Measurements from ENCODE around the gene KIF5A. TPM values are rescaled to one million over a fixed set of nuclear protein-coding genes. Genes with fewer than 3 reads are reported as not detected.
A peak's percentile ranks its signal among the peaks of the same experiment; 100 is the strongest.

KIF5A gene
- total and polyA plus RNA-seq, 4 donors = 0.05 to 0.34 (median 0.14) TPM

GRCh38 chr12:57590479-57590863 lies 40.6 kb downstream of the KIF5A start:
- ATAC-seq (ENCODE audit: insufficient read depth, low FRiP score) (no peak), DNase-seq (no peak)
- H3K9ac ChIP-seq (ENCODE audit: insufficient read depth in 1 of 2, low read length in 2 of 2) = peak overlapping the region; percentile 37 to 62
- TF ChIP-seq CTCF (IDR thresholded peaks at IDR 0.05; ENCODE audit: control extremely low read depth, extremely low read depth) = no peak
- 13 to 23% methylated on average over 2 of the region's 2 CpGs for WGBS, 2 donors
- H3K27ac ChIP-seq (ENCODE audit: low read depth in 1 of 2, low read length in 1 of 2) = peak overlapping the region; percentile 70 to 76
- no peaks in the 10 kb centered on the region for H3K9me3 ChIP-seq (ENCODE audit: control insufficient read depth in 4 of 4, insufficient read depth in 3 of 4, low read length in 3 of 4)
- H3K36me3 ChIP-seq (ENCODE audit: control insufficient read depth in 4 of 4, insufficient read depth in 4 of 4, low read length in 4 of 4) = peaks cover 0 to 3% (median 0%) of the 10 kb centered on the region in 4 donors
- peaks cover 0 to 18% (median 5%) of the 10 kb centered on the region in 5 donors for H3K4me1 ChIP-seq (ENCODE audit: control insufficient read depth in 5 of 5, insufficient read depth in 5 of 5, low read length in 5 of 5)
- H3K27me3 ChIP-seq (ENCODE audit: control insufficient read depth in 3 of 3, insufficient read depth in 3 of 3, low read length in 2 of 3) = peaks cover 0 to 8% (median 8%) of the 10 kb centered on the region in 3 donors
- H3K4me3 ChIP-seq = peak overlapping the region; percentile 98

- H3K27me3 ChIP-seq (ENCODE audit: control insufficient read depth in 3 of 3, insufficient read depth in 3 of 3, low read length in 2 of 3) = peaks cover 0 to 8% (median 8%) of the 10 kb centered on the region in 3 donors
- peaks cover 0 to 18% (median 5%) of the 10 kb centered on the region in 5 donors for H3K4me1 ChIP-seq (ENCODE audit: control insufficient read depth in 5 of 5, insufficient read depth in 5 of 5, low read length in 5 of 5)
- peak within 1 kb of the TSS; percentile 98 for H3K4me3 ChIP-seq
- WGBS, 2 donors = 1% methylated on average over 68 to 69 of the region's 69 CpGs
- H3K9ac ChIP-seq (ENCODE audit: insufficient read depth in 1 of 2, low read length in 2 of 2) = peak within 1 kb of the TSS; percentile 37 to 62
- H3K36me3 ChIP-seq (ENCODE audit: control insufficient read depth in 4 of 4, insufficient read depth in 4 of 4, low read length in 4 of 4) = peaks cover 0 to 7% (median 0%) of the 10 kb centered on the region in 4 donors
- no peaks in the 10 kb centered on the region for H3K9me3 ChIP-seq (ENCODE audit: control insufficient read depth in 4 of 4, insufficient read depth in 3 of 4, low read length in 3 of 4)
- peak within 1 kb of the TSS; percentile 70 to 76 for H3K27ac ChIP-seq (ENCODE audit: low read depth in 1 of 2, low read length in 1 of 2)
- no peak for TF ChIP-seq CTCF (IDR thresholded peaks at IDR 0.05; ENCODE audit: control extremely low read depth, extremely low read depth)
- ATAC-seq (ENCODE audit: insufficient read depth, low FRiP score) = peak; percentile 94
- peak; percentile 66 to 81 (median 72) for DNase-seq
These were observed 41.3 kb downstream of the KIF5A start, which contains the start of gene PIP4K2C for GRCh38 chr12:57590864-57591781. Gene PIP4K2C, plus strand, starts transcription at chr12:57591192. Its CDS starts 98 bp downstream, at chr12:57591290.

- peaks cover 0 to 8% (median 8%) of the 10 kb centered on the region in 3 donors for H3K27me3 ChIP-seq (ENCODE audit: control insufficient read depth in 3 of 3, insufficient read depth in 3 of 3, low read length in 2 of 3)
- DNase-seq (peak in 1 of 3 donors; percentile 33), ATAC-seq (ENCODE audit: insufficient read depth, low FRiP score) (peak; percentile 34)
- H3K4me3 ChIP-seq = peak overlapping the region; percentile 98
- H3K4me1 ChIP-seq (ENCODE audit: control insufficient read depth in 5 of 5, insufficient read depth in 5 of 5, low read length in 5 of 5) = peaks cover 0 to 18% (median 5%) of the 10 kb centered on the region in 5 donors
- peaks cover 0 to 7% (median 1%) of the 10 kb centered on the region in 4 donors for H3K36me3 ChIP-seq (ENCODE audit: control insufficient read depth in 4 of 4, insufficient read depth in 4 of 4, low read length in 4 of 4)
- peak overlapping the region in 1 of 2 donors; percentile 14 for H3K9ac ChIP-seq (ENCODE audit: insufficient read depth in 1 of 2, low read length in 2 of 2)
- WGBS, 2 donors = 44 to 55% methylated on average over 10 of the region's 10 CpGs
- H3K9me3 ChIP-seq (ENCODE audit: control insufficient read depth in 4 of 4, insufficient read depth in 3 of 4, low read length in 3 of 4) = no peaks in the 10 kb centered on the region
- peak overlapping the region in 1 of 2 donors; percentile 76 for H3K27ac ChIP-seq (ENCODE audit: low read depth in 1 of 2, low read length in 1 of 2)
- TF ChIP-seq CTCF (IDR thresholded peaks at IDR 0.05; ENCODE audit: control extremely low read depth, extremely low read depth) = no peak
These were observed 42.0 kb downstream of the KIF5A start for GRCh38 chr12:57591782-57592325.

Data from lung (tissue), 12 donors.